ENCODE measurements around the gene ADAM22.
A peak's percentile ranks its signal among the peaks of the same experiment; 100 is the strongest.

Gene ADAM22

GRCh38 chr7:88169717-88170320, 235.8 kb downstream of the ADAM22 start:
- no peak for DNase-seq

GRCh38 chr7:88172842-88173241, 238.8 kb downstream of the ADAM22 start:
- DNase-seq, result no peak

DNA sequence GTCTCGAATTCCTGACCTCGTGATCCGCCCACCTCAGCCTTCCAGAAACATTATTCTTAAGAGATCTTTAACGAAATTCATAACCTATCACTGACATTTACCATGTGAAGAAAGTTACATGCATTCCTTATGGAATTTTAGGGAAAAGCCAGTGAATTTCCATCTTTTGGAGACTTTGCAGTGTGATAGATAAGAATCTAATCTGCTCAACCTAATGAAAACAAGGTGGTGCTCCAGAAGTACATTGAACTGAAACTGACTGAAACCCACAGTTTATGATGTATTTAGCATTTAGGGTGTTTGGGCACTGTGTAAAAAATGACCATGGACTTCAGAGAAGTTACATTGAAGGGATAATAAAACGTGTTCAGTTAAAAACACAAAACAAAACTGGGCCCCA, 242.1 kb downstream of the ADAM22 start:
- no peak for DNase-seq

GRCh38 chr7:88183051-88183450, 249.0 kb downstream of the ADAM22 start:
- DNase-seq, result no peak

DNA sequence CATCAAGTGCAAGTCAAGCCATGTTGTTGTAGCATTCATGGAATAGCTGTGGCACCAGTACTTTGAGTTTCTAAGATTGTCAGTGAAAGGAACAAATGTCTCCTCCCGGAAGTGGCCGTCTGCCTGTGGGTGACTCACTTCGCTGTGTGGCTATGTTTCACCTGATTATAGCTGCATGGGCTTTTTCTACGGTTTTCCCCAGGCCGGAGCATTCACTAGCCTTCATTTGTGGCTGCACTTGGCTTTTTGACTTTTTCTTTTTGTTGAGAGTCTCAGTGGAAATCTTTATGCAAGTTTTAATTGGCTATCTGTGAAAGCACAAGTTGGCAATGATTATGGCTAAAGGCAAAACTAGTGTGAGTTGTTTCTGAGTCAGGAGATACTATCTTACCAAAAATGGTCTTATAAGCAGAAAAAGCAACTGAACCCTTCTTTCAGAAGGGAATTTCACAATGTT, 250.8 kb downstream of the ADAM22 start:
- DNase-seq, result no peak

DNA sequence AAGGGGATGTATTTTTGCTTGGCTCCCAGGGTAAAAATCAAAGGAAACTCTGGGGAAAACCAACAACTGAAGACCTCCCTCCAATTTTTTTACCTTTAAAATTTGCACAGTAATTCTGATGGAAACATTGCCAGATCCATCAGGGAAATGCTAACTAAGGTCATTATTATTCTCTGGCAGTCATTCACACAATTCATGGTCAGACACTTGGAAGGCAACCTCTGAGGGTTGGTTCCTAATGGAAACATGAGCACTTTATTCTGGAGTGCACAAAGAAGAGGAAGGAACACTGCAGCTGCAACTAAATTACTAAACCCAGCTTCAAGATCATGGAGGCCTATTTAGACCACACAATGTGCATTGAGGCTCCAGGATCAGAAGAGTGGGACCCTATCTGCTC, 251.6 kb downstream of the ADAM22 start:
- no peak for DNase-seq

DNA sequence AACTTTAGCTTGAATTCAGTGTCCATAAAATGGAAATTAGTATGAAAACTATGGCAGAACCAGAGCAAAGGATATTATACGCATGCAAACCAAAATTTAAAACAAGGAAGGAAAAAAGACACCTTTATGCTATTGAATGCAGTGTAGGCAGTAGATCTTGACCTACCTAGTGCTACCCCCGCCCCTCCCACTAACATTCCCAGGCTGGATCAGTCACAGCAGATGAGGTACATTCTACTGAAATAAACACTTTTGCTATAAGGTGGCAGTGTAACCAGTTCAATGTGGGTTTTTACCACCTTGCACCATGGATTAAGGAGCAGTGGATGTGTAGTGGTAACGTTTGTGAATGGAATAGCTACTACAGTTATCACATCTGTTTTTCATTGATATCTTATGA, 257.9 kb downstream of the ADAM22 start:
- DNase-seq, result no peak

- no peak for DNase-seq
Observed at GRCh38 chr7:88200261-88200660, 266.2 kb downstream of the ADAM22 start.

GRCh38 chr7:88200789-88201188, 266.7 kb downstream of the ADAM22 start:
- DNase-seq, result no peak

GRCh38 chr7:88201305-88201704, 267.3 kb downstream of the ADAM22 start:
- no peak for DNase-seq

- no peak for DNase-seq
Observed at GRCh38 chr7:88202278-88202677, 268.2 kb downstream of the ADAM22 start.

GRCh38 chr7:88202799-88203198, 268.7 kb downstream of the ADAM22 start:
- DNase-seq, result no peak

GRCh38 chr7:88203401-88203800, 269.4 kb downstream of the ADAM22 start:
- DNase-seq, result peak in 1 of 2 experiments; percentile 16

GRCh38 chr7:88204525-88205110, 270.6 kb downstream of the ADAM22 start:
- DNase-seq, result no peak

DNA sequence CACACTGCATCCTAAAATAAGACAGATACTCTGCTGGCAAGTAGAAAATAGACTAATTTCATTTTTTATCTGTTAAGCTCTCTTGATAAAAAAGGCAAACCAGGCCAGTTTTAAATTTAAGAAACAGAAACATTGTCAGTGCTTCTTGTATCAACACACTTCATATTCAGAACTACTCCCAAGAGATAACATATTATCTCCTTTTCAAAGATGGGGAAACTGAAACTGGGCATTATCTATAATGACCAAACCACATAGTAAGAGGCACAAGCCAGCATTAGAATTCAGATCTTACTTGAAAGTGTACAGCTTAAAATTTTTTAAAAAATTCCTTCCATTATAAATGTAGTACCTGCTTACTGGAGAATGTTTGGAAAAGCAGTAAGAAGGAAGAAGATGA, 271.1 kb downstream of the ADAM22 start:
- no peak for DNase-seq

- no peak for DNase-seq
Observed at GRCh38 chr7:88206254-88206653, 272.2 kb downstream of the ADAM22 start.

- no peak for DNase-seq
Observed at GRCh38 chr7:88208521-88208920, 274.5 kb downstream of the ADAM22 start.

- DNase-seq, result no peak
Observed at GRCh38 chr7:88212918-88213317, 278.9 kb downstream of the ADAM22 start.

GRCh38 chr7:88214456-88214855, 280.4 kb downstream of the ADAM22 start:
- DNase-seq, result no peak

DNA sequence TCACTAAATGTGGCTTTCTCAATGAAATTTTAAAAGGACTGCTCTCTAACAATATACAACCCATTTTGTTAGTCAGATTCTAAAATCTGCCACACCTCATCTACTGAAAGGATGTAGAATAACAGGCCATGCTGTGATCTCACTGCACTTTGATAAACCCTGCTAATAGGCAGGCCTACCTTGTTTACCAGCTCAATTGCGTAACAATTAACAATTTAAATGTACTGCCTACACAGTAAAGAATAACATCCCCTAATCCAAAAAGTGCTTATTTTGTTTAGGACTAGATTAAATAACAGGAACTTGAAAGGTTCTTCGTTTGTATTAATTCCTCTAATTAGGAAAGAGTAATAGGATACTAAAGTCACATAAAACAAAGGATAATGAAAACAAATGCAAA, 281.2 kb downstream of the ADAM22 start:
- no peak for DNase-seq

DNA sequence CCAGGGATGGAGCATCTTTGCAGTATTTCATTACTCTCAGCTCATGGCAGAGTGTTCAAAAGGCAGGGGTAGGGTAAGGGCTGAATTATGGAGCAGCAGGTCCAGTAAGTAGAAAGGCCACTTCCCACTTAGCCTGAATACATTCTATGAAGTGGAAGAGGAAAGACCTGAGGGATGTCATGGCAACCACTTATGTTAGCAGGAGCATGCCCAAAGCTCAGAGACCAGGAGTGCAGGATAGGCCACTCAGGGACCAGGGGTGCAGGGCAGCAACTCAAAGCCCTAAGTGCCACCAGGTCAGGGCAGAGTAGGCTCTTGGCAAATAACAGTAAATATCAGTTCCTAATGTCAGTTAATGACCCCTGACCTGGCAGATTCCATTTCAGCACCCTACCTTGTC, 282.2 kb downstream of the ADAM22 start:
- DNase-seq, result no peak

- DNase-seq, result no peak
Observed at GRCh38 chr7:88217675-88218428, 283.8 kb downstream of the ADAM22 start.

DNA sequence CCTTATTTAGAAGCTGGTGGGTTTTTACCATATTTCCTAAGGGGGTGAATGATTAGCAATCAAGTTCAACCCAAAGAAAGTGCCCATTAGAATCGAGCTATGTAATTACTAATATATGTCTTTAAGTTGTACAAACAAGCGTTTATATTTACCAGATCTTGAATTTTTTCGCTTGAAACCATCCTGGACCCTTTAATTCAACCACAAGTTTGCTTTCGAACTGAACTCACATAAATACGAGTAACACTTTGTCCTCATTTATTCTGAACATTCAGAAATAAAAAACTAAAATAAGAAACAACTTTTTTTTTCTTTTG, 284.3 kb downstream of the ADAM22 start:
- no peak for DNase-seq

DNA sequence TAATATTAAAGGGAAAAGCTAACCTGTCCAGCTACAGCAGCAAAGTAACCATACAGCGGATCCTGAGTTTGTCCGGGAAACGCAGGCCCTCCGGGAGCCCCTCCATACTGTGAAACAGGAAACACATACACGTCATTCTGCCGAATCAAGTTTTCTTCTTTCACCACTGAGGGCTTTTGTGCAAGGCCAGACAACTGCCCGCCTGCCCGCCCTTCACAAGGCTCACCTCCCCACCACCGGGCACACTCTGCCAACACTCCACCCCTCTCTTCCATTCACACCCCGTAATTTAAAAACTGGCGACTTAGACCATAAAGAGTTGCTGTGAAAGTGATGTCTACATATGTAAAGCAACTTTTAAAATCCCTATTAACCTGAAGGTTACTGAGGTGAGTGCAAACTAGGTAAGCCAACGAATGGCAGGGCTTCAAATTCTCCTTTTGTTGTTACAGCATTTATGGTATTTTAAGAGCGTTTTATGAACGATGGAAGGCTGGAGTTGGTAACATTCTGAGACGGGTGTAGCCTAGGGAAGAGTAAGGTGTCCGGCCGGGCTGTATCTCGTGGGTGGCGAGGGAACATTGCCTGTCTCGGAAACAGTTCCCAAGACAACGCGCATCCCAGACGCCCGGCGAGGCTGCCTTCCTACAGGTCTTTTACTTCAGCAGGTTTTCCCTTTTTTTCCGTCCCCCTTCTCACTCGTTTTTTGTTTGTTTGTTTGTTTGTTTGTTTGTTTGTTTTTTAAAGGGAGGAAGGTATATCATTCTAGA, 285.0 kb downstream of the ADAM22 start:
- DNase-seq, result no peak
